ENCODE data around the gene SLC7A5. TPM values are rescaled to one million over a fixed set of nuclear protein-coding genes. Genes with fewer than 3 reads are reported as not detected.
A peak's percentile ranks its signal among the peaks of the same experiment; 100 is the strongest.

Gene SLC7A5
- total RNA-seq, 1 donor from 2014 or later, result 42.2 TPM

GRCh38 chr16:87844120-87844733 lies 25.1 kb downstream of the SLC7A5 start:
- Mint-ChIP-seq H3K27me3 (no peaks in the 10 kb centered on the region), H3K9me3 (ENCODE audit: low read depth) (no peaks in the 10 kb centered on the region), H3K36me3 (ENCODE audit: insufficient read depth) (no peaks in the 10 kb centered on the region), H3K4me1 (ENCODE audit: low read depth) (peaks cover 14% of the 10 kb centered on the region), H3K27ac (no peak overlapping the region), H3K4me3 (ENCODE audit: low read depth) (no peak overlapping the region)
- TF ChIP-seq, protein P1, sequence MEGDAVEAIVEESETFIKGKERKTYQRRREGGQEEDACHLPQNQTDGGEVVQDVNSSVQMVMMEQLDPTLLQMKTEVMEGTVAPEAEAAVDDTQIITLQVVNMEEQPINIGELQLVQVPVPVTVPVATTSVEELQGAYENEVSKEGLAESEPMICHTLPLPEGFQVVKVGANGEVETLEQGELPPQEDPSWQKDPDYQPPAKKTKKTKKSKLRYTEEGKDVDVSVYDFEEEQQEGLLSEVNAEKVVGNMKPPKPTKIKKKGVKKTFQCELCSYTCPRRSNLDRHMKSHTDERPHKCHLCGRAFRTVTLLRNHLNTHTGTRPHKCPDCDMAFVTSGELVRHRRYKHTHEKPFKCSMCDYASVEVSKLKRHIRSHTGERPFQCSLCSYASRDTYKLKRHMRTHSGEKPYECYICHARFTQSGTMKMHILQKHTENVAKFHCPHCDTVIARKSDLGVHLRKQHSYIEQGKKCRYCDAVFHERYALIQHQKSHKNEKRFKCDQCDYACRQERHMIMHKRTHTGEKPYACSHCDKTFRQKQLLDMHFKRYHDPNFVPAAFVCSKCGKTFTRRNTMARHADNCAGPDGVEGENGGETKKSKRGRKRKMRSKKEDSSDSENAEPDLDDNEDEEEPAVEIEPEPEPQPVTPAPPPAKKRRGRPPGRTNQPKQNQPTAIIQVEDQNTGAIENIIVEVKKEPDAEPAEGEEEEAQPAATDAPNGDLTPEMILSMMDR (IDR thresholded peaks at IDR 0.05; ENCODE audit: unreplicated experiment), result peak; percentile 28
- DNase-seq (ENCODE audit: low spot score, unreplicated experiment), result no peak

DNA sequence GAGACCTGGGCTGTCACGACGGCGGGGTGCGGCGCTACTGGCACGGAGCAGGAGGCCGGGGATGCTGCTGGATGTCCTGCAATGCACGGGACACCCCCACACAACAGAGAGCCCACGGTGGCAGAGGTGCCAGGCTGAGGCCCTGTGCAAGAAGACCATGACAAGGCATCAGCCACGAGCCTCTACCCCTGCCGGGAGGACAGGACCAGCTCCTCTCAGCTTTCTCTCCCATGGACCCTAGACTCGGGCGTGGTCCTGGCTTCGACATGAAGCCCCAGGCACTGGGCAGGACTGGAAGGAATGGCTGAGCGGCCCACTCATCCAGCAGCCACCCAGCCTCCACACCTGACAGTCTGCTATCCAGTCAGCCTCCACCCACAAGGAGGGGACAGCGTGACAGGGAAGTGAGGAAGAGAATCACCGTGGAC lies 25.6 kb downstream of the SLC7A5 start:
- H3K27ac Mint-ChIP-seq, result no peak overlapping the region
- TF ChIP-seq, protein P1 (IDR thresholded peaks at IDR 0.05; ENCODE audit: unreplicated experiment), result no peak
- no peak overlapping the region for H3K4me3 Mint-ChIP-seq (ENCODE audit: low read depth)
- no peaks in the 10 kb centered on the region for H3K9me3 Mint-ChIP-seq (ENCODE audit: low read depth)
- no peaks in the 10 kb centered on the region for H3K36me3 Mint-ChIP-seq (ENCODE audit: insufficient read depth)
- DNase-seq (ENCODE audit: low spot score, unreplicated experiment), result no peak
- peaks cover 13% of the 10 kb centered on the region for H3K4me1 Mint-ChIP-seq (ENCODE audit: low read depth)
- no peaks in the 10 kb centered on the region for H3K27me3 Mint-ChIP-seq

GRCh38 chr16:87842209-87842869 lies 27.0 kb downstream of the SLC7A5 start:
- H3K27ac Mint-ChIP-seq, result no peak overlapping the region
- H3K36me3 Mint-ChIP-seq (ENCODE audit: insufficient read depth), result no peaks in the 10 kb centered on the region

GRCh38 chr16:87841340-87842208 lies 27.7 kb downstream of the SLC7A5 start:
- no peaks in the 10 kb centered on the region for H3K36me3 Mint-ChIP-seq (ENCODE audit: insufficient read depth)
- TF ChIP-seq, protein P1 (IDR thresholded peaks at IDR 0.05; ENCODE audit: unreplicated experiment), result no peak
- no peak overlapping the region for H3K27ac Mint-ChIP-seq
- H3K4me3 Mint-ChIP-seq (ENCODE audit: low read depth), result no peak overlapping the region
- H3K4me1 Mint-ChIP-seq (ENCODE audit: low read depth), result no peaks in the 10 kb centered on the region
- H3K9me3 Mint-ChIP-seq (ENCODE audit: low read depth), result no peaks in the 10 kb centered on the region
- DNase-seq (ENCODE audit: low spot score, unreplicated experiment), result no peak
- no peaks in the 10 kb centered on the region for H3K27me3 Mint-ChIP-seq

More at GRCh38 chr16:87842209-87842869, 27.0 kb downstream of the SLC7A5 start:
- Mint-ChIP-seq H3K9me3 (ENCODE audit: low read depth) (no peaks in the 10 kb centered on the region), H3K4me1 (ENCODE audit: low read depth) (no peaks in the 10 kb centered on the region), H3K4me3 (ENCODE audit: low read depth) (no peak overlapping the region), H3K27me3 (no peaks in the 10 kb centered on the region)
- no peak for DNase-seq (ENCODE audit: low spot score, unreplicated experiment)
- TF ChIP-seq, protein P1 (IDR thresholded peaks at IDR 0.05; ENCODE audit: unreplicated experiment), result no peak

DNA sequence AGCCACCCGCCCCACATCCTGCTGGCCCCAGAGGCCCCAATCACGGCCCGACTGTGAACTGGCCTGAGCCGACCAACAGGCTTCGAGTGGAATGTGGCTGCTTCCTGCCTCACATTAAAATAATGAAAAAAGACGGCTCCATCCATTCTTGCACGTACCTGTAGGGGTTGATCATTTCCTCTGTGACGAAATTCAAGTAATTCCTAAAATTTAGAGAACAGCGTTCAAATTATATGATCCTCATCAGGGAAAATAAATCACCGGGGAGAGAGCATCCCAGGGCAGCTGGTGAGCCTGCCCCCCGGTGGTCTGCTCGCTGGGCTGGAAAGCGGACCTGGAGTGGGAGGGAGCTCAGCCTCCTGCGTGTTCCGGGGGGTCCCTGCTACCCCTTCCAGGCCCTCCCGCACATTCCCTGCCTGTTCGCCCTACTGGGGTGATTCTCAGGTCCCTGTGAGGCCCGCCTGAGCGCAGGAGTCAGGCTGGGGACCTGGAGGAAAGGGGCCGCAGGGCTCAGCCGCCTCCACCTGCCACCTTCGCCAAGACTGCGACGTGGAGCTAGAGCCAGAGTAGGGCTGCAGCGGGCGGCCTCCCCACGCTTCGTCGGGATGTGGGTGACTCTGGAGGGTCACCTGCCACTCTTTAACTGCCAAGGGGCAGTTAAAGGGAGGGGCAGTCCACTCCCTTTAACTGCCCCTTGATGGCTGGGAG lies 28.9 kb downstream of the SLC7A5 start:
- H3K9me3 Mint-ChIP-seq (ENCODE audit: low read depth), result no peaks in the 10 kb centered on the region
- H3K36me3 Mint-ChIP-seq (ENCODE audit: insufficient read depth), result no peaks in the 10 kb centered on the region
- TF ChIP-seq, protein P1 (IDR thresholded peaks at IDR 0.05; ENCODE audit: unreplicated experiment), result no peak
- no peak overlapping the region for H3K4me3 Mint-ChIP-seq (ENCODE audit: low read depth)
- no peaks in the 10 kb centered on the region for H3K4me1 Mint-ChIP-seq (ENCODE audit: low read depth)
- no peaks in the 10 kb centered on the region for H3K27me3 Mint-ChIP-seq
- H3K27ac Mint-ChIP-seq, result no peak overlapping the region
- DNase-seq (ENCODE audit: low spot score, unreplicated experiment), result no peak

Measured in progenitor cell of endocrine pancreas (in vitro differentiated cells).